ENCODE measurements around the gene MAP4K3.

DNA sequence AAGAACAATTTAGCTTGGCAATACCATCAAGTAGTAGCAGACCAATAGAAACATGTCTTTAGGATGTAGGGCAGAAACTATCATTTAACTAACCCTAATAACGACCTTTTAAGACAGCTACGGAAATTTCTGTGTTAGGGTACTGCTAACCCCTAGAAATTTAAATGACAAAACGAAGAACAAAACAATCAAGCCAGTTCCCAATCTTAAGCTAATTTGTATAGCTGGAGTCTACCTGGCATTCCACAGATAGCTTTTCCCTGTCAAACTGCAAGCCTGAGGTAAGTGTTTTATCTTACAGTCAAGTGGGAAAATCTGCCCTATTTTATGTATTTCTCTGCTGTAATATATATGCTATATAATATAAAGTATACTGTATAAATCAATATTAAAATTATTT, 155.7 kb downstream of the MAP4K3 start:
- no peak for TF ChIP-seq POLR2A (IDR thresholded peaks at IDR 0.05)
- no peak for TF ChIP-seq CTCF (IDR thresholded peaks at IDR 0.05)
